Eye (tissue), 1 donor: ENCODE results near the gene KLHL36.

Experiments
- DNase-seq: peaks from one replicate; pipeline ENCODE4 v3.0.0-alpha.2; 2015

The KLHL36 gene

DNA sequence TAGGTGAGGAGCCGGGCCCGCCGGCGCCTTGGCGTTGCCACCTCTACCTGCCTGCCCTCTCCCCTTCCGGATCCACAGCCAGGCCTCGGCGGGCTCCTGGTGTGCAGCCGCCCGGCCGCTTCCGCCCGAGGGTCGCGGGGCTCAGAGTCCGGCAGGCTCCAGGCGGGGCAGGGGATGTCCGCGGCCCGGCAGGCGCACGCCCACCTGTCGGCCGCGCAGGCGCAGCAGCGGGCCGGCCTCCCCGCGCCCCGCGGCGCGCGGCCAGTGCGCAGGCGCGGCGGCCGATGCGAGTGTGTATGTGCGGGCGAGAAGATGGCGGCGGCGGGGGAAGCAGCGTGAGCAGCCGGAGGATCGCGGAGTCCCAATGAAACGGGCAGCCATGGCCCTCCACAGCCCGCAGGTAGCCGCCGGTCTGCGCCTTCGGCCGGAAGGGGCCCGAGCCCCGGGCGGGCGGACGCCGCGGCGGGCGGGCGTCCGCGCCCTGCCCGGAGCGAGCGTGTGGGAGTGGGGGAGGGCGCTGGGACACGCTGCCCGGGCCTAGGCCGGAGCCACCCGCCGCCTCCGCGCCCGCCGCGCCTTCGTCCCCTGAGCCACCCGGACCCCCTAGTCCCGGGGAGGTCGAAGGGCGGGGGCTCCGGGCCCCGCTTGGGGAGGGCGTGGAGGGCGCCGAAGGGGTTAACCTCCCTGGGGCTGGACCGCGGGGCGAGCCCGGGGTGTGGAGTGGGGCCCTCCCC lies 51.6 kb downstream of the KLHL36 start, which contains the start of gene USP10:
Gene USP10 (plus strand): TSS at position 289 of the 734 bp plus-strand sequence. CDS start 91 bp downstream, at position 380.
- DNase-seq = peak; percentile 93

DNA sequence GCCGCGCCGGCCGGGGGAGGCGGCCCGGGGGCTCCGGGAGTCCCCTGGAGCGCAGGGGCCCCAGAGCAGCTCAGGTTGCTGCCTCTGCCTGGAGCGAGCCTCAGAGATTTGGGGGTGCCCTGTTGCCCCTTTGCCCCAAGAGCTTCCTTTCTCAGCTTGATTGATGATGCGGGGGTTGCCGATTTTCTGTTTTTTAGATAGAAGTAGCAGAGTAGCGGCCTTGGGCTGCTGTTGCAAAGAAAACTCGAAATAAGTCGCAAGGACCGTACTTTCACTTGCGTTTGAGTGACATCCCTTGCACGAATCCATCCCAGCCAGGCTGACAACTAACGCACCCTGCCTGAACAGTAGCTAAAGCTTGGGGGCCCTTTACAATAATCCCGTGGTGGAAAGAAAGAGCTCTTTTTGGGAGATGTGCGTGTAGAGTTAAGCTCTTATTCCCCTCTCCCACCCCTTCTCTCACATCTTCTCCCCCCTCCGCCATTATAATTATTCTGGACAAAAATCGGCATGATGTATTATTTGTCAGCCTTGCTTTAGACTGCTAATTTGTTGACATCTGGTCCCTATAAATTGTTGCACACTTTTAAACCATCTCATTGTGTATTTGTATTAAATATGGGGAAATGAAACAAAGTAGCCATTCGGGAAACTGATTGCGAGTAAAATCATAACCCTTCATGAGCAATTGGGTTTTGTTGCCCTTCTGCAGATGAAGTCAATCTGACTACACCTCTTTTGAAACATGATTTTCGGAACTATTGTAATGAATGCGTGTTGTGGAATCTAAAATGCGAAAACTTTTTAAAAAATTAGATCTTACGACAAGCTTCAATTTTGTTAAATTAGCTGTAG lies 52.4 kb downstream of the KLHL36 start:
- peak; percentile 67 for DNase-seq

DNA sequence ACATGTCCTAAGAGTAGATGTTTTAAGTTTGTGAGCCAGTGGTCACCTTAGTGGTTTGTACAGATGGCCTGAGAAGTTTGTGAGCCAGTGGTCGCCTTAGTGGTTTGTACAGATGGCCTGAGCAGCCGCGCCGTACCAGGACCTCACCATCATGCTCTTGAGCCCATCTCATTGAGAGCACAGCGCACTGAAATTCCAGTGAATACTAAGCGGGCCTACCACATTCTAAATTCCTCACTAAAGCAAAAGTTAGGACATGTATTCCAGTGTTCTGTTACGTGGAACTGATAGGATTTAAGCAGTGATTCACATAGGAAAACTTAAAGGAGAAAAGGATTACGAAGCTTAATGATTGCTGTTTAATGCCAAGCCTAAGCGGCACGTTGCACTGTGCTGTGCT lies 55.4 kb downstream of the KLHL36 start:
- DNase-seq = no peak

DNA sequence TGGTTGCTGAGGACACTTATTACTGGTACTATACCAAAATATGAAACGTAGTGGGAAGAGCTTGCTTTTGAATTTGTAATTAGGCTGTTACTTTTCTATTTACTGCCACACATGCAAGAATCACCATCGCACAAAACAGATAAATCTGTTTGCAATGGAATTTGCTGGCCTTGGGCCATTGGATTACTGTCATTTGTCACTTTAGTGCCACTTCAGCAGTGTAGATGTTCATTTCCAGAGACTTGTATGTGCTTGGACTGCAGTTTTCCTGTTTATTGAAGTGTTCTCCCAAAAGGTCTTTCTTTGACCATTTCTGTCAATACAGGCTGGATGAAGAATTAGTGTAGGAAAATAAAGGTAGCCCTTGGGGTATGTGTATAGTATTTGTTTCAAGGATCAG lies 55.9 kb downstream of the KLHL36 start:
- DNase-seq = no peak

DNA sequence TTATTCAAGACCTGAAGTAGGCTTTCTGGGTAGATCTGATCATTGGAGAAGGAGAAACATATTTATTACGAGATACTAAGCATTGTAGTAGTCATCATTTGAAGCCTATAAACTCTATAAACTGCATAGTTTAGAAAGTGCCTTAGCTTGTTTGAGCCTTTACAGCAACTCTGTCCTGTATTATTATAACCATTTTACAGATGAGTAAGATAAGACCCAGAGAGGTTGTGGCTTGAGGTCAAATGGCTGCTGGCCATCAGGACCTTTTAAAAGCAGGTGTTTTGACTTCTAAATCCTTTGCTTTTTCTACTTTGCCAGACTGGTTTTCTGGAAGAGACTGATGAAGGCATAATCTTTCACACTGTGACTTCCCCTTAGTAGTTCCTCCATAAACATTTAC lies 58.5 kb downstream of the KLHL36 start:
- no peak for DNase-seq

DNA sequence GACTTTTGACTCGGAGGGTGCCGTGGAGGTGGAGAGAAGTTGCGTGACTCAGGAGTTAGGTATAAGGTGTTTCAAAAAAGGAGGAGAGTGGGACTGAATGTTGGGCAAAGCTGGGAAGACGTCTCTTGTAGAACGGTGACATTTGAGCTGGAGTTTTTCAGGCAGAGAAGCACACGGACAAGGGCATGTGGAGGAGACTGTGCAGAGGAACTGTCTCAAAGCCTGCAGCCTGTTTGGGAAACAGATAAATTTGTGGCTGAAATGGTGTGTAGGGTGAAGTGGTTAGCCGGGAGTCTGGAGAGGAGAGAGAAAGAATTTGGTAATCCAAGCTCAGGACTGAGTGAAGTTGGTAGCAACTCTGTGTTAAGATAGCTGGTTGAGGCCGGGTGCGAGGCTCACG lies 61.3 kb downstream of the KLHL36 start:
- no peak for DNase-seq

DNA sequence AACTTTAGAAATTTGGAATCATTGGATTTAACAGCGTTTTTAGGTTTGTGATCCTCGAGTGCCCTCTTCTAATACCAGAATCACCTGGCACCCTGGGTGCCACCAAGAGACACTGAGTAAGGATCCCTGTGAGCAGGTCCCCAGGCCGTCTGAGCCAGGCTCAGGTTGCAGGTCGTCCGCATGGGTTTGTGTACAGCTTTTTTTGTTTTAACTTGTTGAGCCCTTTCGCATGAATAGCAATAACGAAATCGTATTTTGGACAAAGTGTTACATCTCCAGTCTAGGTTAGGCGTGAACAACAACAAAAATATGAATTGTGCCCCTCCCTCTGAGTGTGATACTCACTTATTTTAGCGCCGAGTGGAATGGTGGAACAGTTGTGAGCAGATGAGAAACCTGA lies 62.4 kb downstream of the KLHL36 start:
- DNase-seq = no peak
